GM12874 (cell line): ENCODE data around the gene CDK17.

Source experiments
- CTCF ChIP-seq: IDR thresholded peaks from 2 replicates; pipeline ENCODE4 v1.5.1; 2011; ENCODE audit warnings: low read depth, mild to moderate bottlenecking, control low read depth, low read length, moderate library complexity; ENCODE audit not compliant: insufficient read depth

Gene CDK17

GRCh38 chr12:96350982-96351381, 49.3 kb downstream of the CDK17 start:
- no peak for TF ChIP-seq CTCF

GRCh38 chr12:96347130-96347699, 53.0 kb downstream of the CDK17 start:
- TF ChIP-seq CTCF: no peak

GRCh38 chr12:96344124-96344695, 56.0 kb downstream of the CDK17 start:
- TF ChIP-seq CTCF: no peak

- no peak for TF ChIP-seq CTCF
Measured at GRCh38 chr12:96343347-96343954, 56.8 kb downstream of the CDK17 start.

GRCh38 chr12:96338852-96339471, 61.3 kb downstream of the CDK17 start:
- no peak for TF ChIP-seq CTCF

- no peak for TF ChIP-seq CTCF
Measured at GRCh38 chr12:96337953-96338352, 62.3 kb downstream of the CDK17 start.

GRCh38 chr12:96336489-96336888, 63.8 kb downstream of the CDK17 start:
- TF ChIP-seq CTCF: no peak
